CD8-positive, alpha-beta memory T cell (primary cell): ENCODE results near the gene AKIP1. TPM values are rescaled to one million over a fixed set of nuclear protein-coding genes. Genes with fewer than 3 reads are reported as not detected.
A peak's percentile ranks its signal among the peaks of the same experiment; 100 is the strongest.

Experiments used
- CTCF ChIA-PET: fragments of 350-600 bp; sonication (Branson Sonifier 250); formaldehyde crosslinking; loops from one replicate; lab custom pipeline; 2021; ENCODE audit warnings: antibody characterized with exemption; lab: Charles Lee
- POLR2A ChIA-PET: fragments of 350-600 bp; sonication (Branson Sonifier 250); formaldehyde crosslinking; loops from one replicate; lab custom pipeline; 2021; ENCODE audit warnings: antibody characterized with exemption; lab: Charles Lee
- DNase-seq, 5 donors: peaks; one replicate each; pipeline versions ENCODE4 v3.0.0 to v3.0.0-alpha.2; 2020 to 2022; ENCODE audit warnings: mixed read lengths in 1 of 5
- H3K27ac ChIP-seq: one replicate; pipeline ENCODE4 v1.7.0; 2013; ENCODE audit warnings: low read depth, mild to moderate bottlenecking, low read length, moderate library complexity
- H3K27me3 ChIP-seq: 2 replicates; pipeline ENCODE4 v1.7.0; 2013; ENCODE audit warnings: low read length, mild to moderate bottlenecking; ENCODE audit not compliant: insufficient read depth, poor library complexity, severe bottlenecking
- H3K36me3 ChIP-seq: 2 replicates; pipeline ENCODE4 v1.7.0; 2013; ENCODE audit warnings: mild to moderate bottlenecking, low read length, moderate library complexity; ENCODE audit not compliant: insufficient read depth
- H3K4me1 ChIP-seq: 2 replicates; pipeline ENCODE4 v1.7.0; 2013; ENCODE audit warnings: mild to moderate bottlenecking, low read length, moderate library complexity; ENCODE audit not compliant: insufficient read depth
- H3K4me3 ChIP-seq: 2 replicates; pipeline ENCODE4 v1.7.0; 2013; ENCODE audit warnings: mild to moderate bottlenecking, low read length
- H3K9me3 ChIP-seq: 2 replicates; pipeline ENCODE4 v1.7.0; 2013; ENCODE audit warnings: mild to moderate bottlenecking, low read length
- H3K27ac Mint-ChIP-seq, 8 donors: one replicate each; pipeline ENCODE4 v1.8.0; 2020 to 2021; ENCODE audit warnings: mixed read lengths in 8 of 8, mild to moderate bottlenecking in 6 of 8, inconsistent platforms in 3 of 8, moderate library complexity in 3 of 8
- H3K27me3 Mint-ChIP-seq, 2 donors: one replicate each; pipeline ENCODE4 v1.8.0; 2020 to 2021; ENCODE audit warnings: mixed read lengths in 2 of 2, mild to moderate bottlenecking in 1 of 2, moderate library complexity in 1 of 2
- H3K36me3 Mint-ChIP-seq, 3 donors: one replicate each; pipeline ENCODE4 v1.8.0; 2020 to 2021; ENCODE audit warnings: mixed read lengths in 3 of 3, inconsistent platforms in 1 of 3, mild to moderate bottlenecking in 1 of 3
- H3K4me1 Mint-ChIP-seq, 3 donors: one replicate each; pipeline ENCODE4 v1.8.0; 2020 to 2021; ENCODE audit warnings: mixed read lengths in 3 of 3, inconsistent platforms in 1 of 3, mild to moderate bottlenecking in 1 of 3
- H3K4me3 Mint-ChIP-seq, 7 donors: one replicate each; pipeline ENCODE4 v1.8.0; 2020 to 2021; ENCODE audit warnings: mixed read lengths in 7 of 7, mild to moderate bottlenecking in 6 of 7, moderate library complexity in 4 of 7, inconsistent platforms in 2 of 7
- H3K9me3 Mint-ChIP-seq, 5 donors: one replicate each; pipeline ENCODE4 v1.8.0; 2020 to 2022; ENCODE audit warnings: mixed read lengths in 5 of 5, mild to moderate bottlenecking in 3 of 5, moderate library complexity in 2 of 5, inconsistent platforms in 1 of 5
- polyA plus RNA-seq: library from polyadenylated mRNA; unstranded; fragments of 300-500 nt; fragmentation: Illumina TruSeq; gene quantifications from one replicate; pipeline ENCODE4 v1.2.3, GENCODE V29; 2021
- total RNA-seq, 2 experiments: library from RNA; stranded (reverse); gene quantifications; one replicate each; pipeline ENCODE4 v1.2.3, GENCODE V29; 2021

Gene AKIP1
- total and polyA plus RNA-seq, 3 experiments from 2014 or later = 16.3 to 26.9 (median 24.0) TPM

DNA sequence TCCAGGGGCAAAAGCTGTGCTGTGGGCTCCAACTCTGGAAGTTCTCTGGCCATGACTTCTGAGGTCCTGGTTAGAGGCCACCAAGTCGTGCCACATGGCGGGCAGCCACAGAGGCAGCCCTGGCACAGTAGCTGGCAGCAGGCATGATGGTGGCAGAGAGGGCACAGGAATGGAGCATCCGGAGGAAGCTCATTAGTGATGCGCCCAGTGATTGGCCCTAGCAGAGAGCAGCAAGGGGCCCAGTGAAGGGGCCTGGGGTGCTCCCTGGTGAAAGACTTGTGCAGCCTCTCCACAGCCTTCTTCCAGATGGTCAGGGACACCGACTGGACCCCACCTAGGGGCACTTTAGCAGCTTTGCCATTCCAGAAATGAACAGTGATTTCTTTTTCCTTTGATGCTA lies 14.7 kb downstream of the AKIP1 start:
- Mint-ChIP-seq H3K4me1 (no peaks in the 10 kb centered on the region), H3K36me3 (peaks cover 0 to 19% (median 4%) of the 10 kb centered on the region in 3 donors), H3K4me3 (no peak overlapping the region), H3K27ac (no peak overlapping the region), H3K27me3 (peaks cover 0 to 2% of the 10 kb centered on the region in 2 donors), H3K9me3 (no peaks in the 10 kb centered on the region)
- Histone ChIP-seq H3K4me1 (no peaks in the 10 kb centered on the region), H3K27me3 (no peaks in the 10 kb centered on the region), H3K9me3 (no peaks in the 10 kb centered on the region), H3K4me3 (no peak overlapping the region), H3K36me3 (no peaks in the 10 kb centered on the region), H3K27ac (no peak overlapping the region)
- DNase-seq = no peak
- ChIA-PET POLR2A (no interaction called here), CTCF (interaction anchor here (0.7 to 1.8 kb wide), 4 partner anchors 9 to 34 kb away, joined by 3 to 6 read pairs (median 4); no protein-coding TSS in a partner anchor)

DNA sequence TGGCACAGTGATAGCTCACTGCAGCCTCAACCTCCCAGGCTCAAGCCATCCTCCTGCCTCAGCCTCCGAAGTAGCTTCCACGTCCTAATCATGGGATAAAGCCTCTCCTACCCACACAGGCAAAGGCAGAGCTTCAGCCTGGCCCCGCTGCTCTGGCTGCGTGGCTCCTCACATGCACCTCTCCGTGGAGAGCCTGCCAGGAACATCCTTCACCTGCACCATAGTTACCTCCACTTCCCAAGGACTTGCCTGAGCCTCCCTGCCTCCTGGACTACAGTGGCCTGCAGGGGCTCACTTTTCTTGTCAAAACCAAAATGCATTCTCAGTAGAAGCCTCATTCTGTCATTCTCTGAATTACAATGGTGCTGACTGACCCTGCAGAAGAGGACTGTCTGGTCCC lies 15.2 kb downstream of the AKIP1 start:
- Mint-ChIP-seq H3K36me3 (peaks cover 0 to 15% (median 4%) of the 10 kb centered on the region in 3 donors), H3K4me3 (no peak overlapping the region), H3K27ac (no peak overlapping the region), H3K4me1 (no peaks in the 10 kb centered on the region), H3K27me3 (peaks cover 0 to 2% of the 10 kb centered on the region in 2 donors), H3K9me3 (no peaks in the 10 kb centered on the region)
- POLR2A ChIA-PET = no interaction called here
- H3K4me1 ChIP-seq = no peaks in the 10 kb centered on the region
- no peak overlapping the region for H3K27ac ChIP-seq
- CTCF ChIA-PET = interaction anchor here (0.7 to 1.8 kb wide), 4 partner anchors 9 to 34 kb away, joined by 3 to 6 read pairs (median 4); no protein-coding TSS in a partner anchor
- no peak overlapping the region for H3K4me3 ChIP-seq
- no peaks in the 10 kb centered on the region for H3K36me3 ChIP-seq
- no peaks in the 10 kb centered on the region for H3K9me3 ChIP-seq
- no peaks in the 10 kb centered on the region for H3K27me3 ChIP-seq
- DNase-seq = no peak

DNA sequence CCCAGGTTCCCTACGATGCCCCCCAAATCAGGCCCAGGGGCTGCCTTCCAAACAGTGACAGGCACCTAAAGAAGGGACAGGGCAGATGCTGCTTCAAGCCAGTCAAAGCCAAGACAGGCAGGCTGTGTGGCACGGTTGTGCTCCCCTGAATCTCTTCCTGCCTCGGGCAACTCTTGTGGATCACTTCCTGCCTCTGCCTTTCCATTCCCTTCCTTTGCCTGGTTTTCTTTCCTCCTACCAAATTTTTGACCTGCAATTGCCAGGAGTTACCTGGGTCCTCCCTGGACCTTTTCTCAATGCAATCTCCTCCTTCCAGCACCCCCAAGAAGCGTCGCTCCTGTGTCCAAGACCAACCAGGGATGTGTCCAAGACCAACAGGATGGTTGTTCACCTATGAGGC lies 16.2 kb downstream of the AKIP1 start:
- Mint-ChIP-seq H3K27me3 (no peaks in the 10 kb centered on the region), H3K4me3 (no peak overlapping the region), H3K36me3 (peaks cover 0 to 5% (median 1%) of the 10 kb centered on the region in 3 donors), H3K9me3 (no peaks in the 10 kb centered on the region), H3K4me1 (no peaks in the 10 kb centered on the region), H3K27ac (no peak overlapping the region)
- Histone ChIP-seq H3K9me3 (no peaks in the 10 kb centered on the region), H3K36me3 (no peaks in the 10 kb centered on the region), H3K27me3 (no peaks in the 10 kb centered on the region), H3K27ac (no peak overlapping the region), H3K4me1 (no peaks in the 10 kb centered on the region), H3K4me3 (no peak overlapping the region)
- POLR2A ChIA-PET = no interaction called here
- no peak for DNase-seq
- CTCF ChIA-PET = no interaction called here

DNA sequence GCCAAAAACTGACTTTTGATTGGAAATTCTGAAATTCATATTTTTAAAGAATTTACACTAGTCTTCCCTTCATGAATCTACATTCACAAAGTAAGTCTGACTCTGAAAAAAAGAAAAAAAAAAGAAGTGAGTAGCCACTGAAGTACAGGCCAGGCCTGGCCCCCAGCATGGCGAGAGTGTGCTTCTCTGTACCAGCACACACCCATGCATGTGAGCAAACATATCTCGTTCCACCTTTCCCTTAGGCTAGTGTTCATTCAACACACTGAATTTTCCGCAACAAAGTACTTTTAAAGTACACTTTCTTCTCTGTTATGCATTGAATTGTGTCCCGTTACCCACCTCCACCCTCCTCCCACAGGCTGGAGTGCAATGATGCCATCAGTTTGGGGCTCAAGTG lies 17.2 kb downstream of the AKIP1 start:
- H3K4me3 ChIP-seq = no peak overlapping the region
- H3K27ac ChIP-seq = no peak overlapping the region
- Mint-ChIP-seq H3K9me3 (no peaks in the 10 kb centered on the region), H3K27me3 (no peaks in the 10 kb centered on the region), H3K27ac (no peak overlapping the region), H3K36me3 (peaks cover 0 to 2% (median 1%) of the 10 kb centered on the region in 3 donors), H3K4me3 (no peak overlapping the region), H3K4me1 (no peaks in the 10 kb centered on the region)
- no peaks in the 10 kb centered on the region for H3K27me3 ChIP-seq
- H3K4me1 ChIP-seq = no peaks in the 10 kb centered on the region
- ChIA-PET CTCF (no interaction called here), POLR2A (no interaction called here)
- H3K36me3 ChIP-seq = no peaks in the 10 kb centered on the region
- DNase-seq = no peak
- H3K9me3 ChIP-seq = no peaks in the 10 kb centered on the region

DNA sequence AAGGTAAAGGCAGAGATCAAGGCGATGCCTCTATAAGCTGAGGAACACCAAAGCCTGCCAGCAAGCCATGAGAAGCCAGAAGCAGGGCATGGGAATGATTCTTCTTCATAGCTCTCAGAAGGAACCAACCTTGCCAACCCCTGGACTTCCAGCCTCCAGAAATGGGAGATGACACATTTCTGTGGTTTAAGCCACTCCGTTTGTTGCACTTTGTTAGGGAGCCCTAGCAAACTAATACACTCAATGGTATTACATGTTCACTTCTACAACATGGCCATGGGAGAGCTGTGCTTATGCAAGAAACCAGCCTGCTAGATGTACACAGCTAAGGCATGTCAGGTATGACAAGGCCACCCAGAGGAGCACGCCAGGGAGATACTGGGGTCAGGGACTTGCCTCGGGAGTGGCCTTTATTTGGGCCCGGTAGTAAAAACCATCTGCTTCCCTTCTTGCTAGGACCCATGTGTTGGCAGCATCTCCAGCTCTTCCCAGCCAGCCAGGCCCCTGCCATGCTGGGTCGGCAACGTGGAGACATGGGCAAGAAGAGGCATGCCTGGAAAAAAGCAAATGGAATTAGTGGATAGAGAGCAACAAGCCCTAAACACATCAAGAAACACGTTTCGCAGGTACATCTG lies 18.1 kb downstream of the AKIP1 start:
- H3K4me1 Mint-ChIP-seq = no peaks in the 10 kb centered on the region

DNA sequence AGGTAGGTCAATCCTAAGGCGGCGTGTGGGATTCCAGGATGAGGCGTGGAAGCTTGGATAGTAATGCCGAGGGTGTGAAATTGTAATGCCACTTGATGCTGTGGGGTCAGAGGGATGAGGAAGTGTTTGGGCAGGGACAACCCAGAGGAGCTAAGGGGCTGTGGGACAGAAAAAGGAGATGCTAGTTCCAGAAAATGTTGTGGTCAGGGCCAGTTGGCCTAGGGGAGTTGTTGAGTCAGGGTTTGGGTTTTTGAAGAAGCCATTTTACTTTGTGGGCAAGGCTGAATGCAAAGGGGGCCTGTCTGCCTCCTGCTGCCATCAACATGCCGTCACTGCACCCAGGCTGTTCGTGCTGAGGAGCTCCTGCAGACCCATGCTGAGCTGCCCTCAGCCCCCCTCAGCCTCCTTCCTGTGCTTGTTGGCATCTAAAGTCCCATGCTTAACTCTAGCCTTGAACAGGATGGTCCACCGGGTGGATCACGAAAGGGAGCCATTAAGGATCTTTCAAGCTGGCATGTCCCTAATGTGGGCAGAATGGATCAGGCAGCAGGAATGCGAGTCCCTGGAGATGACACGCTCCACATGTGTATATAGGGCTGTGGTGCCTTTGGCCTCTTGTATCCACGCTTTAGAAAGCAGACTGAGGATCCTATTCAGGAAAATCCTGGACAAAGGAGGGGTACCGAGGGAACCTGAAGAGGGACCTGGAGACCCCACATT lies 19.6 kb downstream of the AKIP1 start:
- Mint-ChIP-seq H3K9me3 (no peaks in the 10 kb centered on the region), H3K4me1 (no peaks in the 10 kb centered on the region), H3K36me3 (no peaks in the 10 kb centered on the region), H3K4me3 (no peak overlapping the region), H3K27ac (peak overlapping the region in 1 of 8 donors; percentile 38), H3K27me3 (peaks cover 0 to 1% of the 10 kb centered on the region in 2 donors)
- Histone ChIP-seq H3K27me3 (no peaks in the 10 kb centered on the region), H3K36me3 (no peaks in the 10 kb centered on the region), H3K4me3 (no peak overlapping the region), H3K27ac (no peak overlapping the region), H3K9me3 (no peaks in the 10 kb centered on the region), H3K4me1 (no peaks in the 10 kb centered on the region)
- ChIA-PET POLR2A (no interaction called here), CTCF (no interaction called here)
- no peak for DNase-seq

More for the DNA sequence above, 18.1 kb downstream of the AKIP1 start:
- ChIA-PET POLR2A (no interaction called here), CTCF (no interaction called here)
- Mint-ChIP-seq H3K36me3 (peaks cover 0 to 2% (median 1%) of the 10 kb centered on the region in 3 donors), H3K9me3 (no peaks in the 10 kb centered on the region), H3K4me3 (no peak overlapping the region), H3K27ac (peak overlapping the region in 1 of 8 donors; percentile 60), H3K27me3 (no peaks in the 10 kb centered on the region)
- no peaks in the 10 kb centered on the region for H3K36me3 ChIP-seq
- DNase-seq = no peak
- H3K4me3 ChIP-seq = no peak overlapping the region
- no peaks in the 10 kb centered on the region for H3K27me3 ChIP-seq
- H3K27ac ChIP-seq = no peak overlapping the region
- H3K9me3 ChIP-seq = no peaks in the 10 kb centered on the region
- H3K4me1 ChIP-seq = no peaks in the 10 kb centered on the region

DNA sequence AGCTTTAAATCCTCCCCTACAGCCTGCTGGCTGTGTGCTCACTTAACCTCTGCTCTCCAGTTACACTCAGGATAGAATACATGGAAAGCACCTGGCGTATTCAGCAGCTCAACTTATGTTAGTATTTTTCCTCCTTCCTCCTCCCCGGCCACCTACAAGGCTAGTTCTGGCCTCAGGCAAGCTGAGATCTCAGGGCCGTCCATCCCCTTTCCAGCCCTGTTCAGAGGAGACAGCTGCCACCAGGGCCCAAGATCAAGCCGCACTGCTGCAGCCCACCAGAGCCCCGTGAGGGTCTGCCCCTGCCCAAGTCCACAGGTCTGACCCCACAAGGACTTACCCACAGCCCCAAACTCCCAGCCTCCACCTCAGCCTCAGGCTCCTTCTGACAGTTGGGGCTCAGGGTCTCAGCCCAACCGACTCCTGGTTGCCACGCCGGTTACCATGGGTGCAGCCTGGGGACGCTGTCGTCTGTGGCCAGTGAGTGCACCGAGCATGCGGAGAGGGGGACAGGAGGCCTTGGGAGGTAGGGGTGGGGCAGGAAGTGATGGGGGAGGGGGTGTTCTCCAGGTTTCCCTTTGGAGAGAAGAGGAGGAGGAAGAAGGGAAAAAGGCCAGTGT lies 21.7 kb downstream of the AKIP1 start, which contains the start of gene C11orf16:
Gene C11orf16, minus strand, starts transcription at position 384 of the 617 bp plus-strand sequence. CDS start 639 bp downstream, outside the sequence.
- H3K36me3 Mint-ChIP-seq = no peaks in the 10 kb centered on the region
- ChIA-PET POLR2A (no interaction called here), CTCF (no interaction called here)
- H3K36me3 ChIP-seq = no peaks in the 10 kb centered on the region
- no peaks in the 10 kb centered on the region for H3K4me1 Mint-ChIP-seq
- no peaks in the 10 kb centered on the region for H3K9me3 ChIP-seq
- no peaks in the 10 kb centered on the region for H3K27me3 ChIP-seq
- no peak for DNase-seq
- no peak within 1 kb of the TSS for H3K27ac ChIP-seq
- H3K4me3 ChIP-seq = no peak within 1 kb of the TSS
- no peak within 1 kb of the TSS for H3K4me3 Mint-ChIP-seq
- no peak within 1 kb of the TSS for H3K27ac Mint-ChIP-seq
- H3K4me1 ChIP-seq = no peaks in the 10 kb centered on the region
- no peaks in the 10 kb centered on the region for H3K9me3 Mint-ChIP-seq
- peaks cover under 1 to 3% of the 10 kb centered on the region in 2 donors for H3K27me3 Mint-ChIP-seq

DNA sequence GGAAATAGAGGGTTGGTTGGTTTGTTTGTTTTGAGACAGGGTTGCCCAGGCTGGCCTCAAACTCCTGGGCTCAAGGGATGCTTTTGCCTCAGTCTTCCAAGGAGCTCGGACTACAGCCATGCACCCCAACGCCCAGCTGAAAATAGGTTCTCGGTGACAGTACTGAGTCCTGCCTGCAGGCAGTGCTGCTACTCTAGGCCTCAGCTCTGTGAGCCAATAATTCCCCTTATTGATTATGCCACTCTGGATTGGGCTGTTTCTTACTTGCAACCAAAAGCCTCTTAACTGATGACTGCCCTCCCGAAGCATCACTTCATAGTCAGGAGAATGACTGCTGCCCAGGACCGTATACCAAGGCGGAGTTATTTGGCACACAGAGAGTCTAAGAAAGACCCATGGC lies 22.9 kb downstream of the AKIP1 start:
- ChIA-PET CTCF (no interaction called here), POLR2A (no interaction called here)
- DNase-seq = no peak
- H3K36me3 Mint-ChIP-seq = no peaks in the 10 kb centered on the region
- Histone ChIP-seq H3K9me3 (no peaks in the 10 kb centered on the region), H3K4me1 (no peaks in the 10 kb centered on the region), H3K36me3 (no peaks in the 10 kb centered on the region), H3K27ac (no peak overlapping the region), H3K4me3 (no peak overlapping the region), H3K27me3 (no peaks in the 10 kb centered on the region)
- H3K4me1 Mint-ChIP-seq = no peaks in the 10 kb centered on the region
- H3K27ac Mint-ChIP-seq = no peak overlapping the region
- H3K4me3 Mint-ChIP-seq = no peak overlapping the region
- peaks cover 4 to 7% of the 10 kb centered on the region in 2 donors for H3K27me3 Mint-ChIP-seq
- no peaks in the 10 kb centered on the region for H3K9me3 Mint-ChIP-seq
